OCI-LY7 (cell line): ENCODE results near the gene UMAD1. TPM values are rescaled to one million over a fixed set of nuclear protein-coding genes. Genes with fewer than 3 reads are reported as not detected.

Experiments used
- BruUV-seq: library from RNA; stranded (reverse); fragments of 400-500 nt; replicated peaks from 2 replicates; lab custom pipeline; 2021; lab: Mats Ljungman, UMichigan
- CTCF ChIA-PET: fragments of 300-600 bp; sonication (Branson Sonifier 250); formaldehyde crosslinking; loops from one replicate; lab custom pipeline; 2022; ENCODE audit warnings: antibody characterized with exemption; ENCODE audit not compliant: unreplicated experiment; lab: Charles Lee
- POLR2A ChIA-PET: fragments of 300-600 bp; sonication (Branson Sonifier 250); formaldehyde crosslinking; loops from one replicate; lab custom pipeline; 2022; ENCODE audit warnings: antibody characterized with exemption; lab: Charles Lee
- DNase-seq: peaks from one replicate; pipeline ENCODE4 v3.0.0-alpha.2; 2015; ENCODE audit warnings: low spot score
- H2AFZ ChIP-seq: fragments of 200-600 bp; sonication (generic), shearing (Covaris generic); 2 replicates; pipeline ENCODE4 v1.6.1; 2014; ENCODE audit warnings: mild to moderate bottlenecking, antibody characterized with exemption, low read length, moderate library complexity
- H3K27ac ChIP-seq: fragments of 200-600 bp; sonication (generic); 2 replicates; pipeline ENCODE4 v1.5.1; 2014; ENCODE audit warnings: mixed run types, low read depth, mild to moderate bottlenecking, moderate library complexity, low read length, inconsistent platforms; ENCODE audit not compliant: poor library complexity, severe bottlenecking
- H3K36me3 ChIP-seq: fragments of 200-600 bp; sonication (generic); 2 replicates; pipeline ENCODE4 v1.6.1; 2014; ENCODE audit warnings: mild to moderate bottlenecking, antibody characterized with exemption, low read length, moderate library complexity, mixed read lengths; ENCODE audit not compliant: insufficient read depth
- H3K4me1 ChIP-seq: fragments of 200-600 bp; sonication (generic); 2 replicates; pipeline ENCODE4 v1.5.1; 2014; ENCODE audit warnings: mild to moderate bottlenecking, low read length; ENCODE audit not compliant: insufficient read depth, poor library complexity, severe bottlenecking
- H3K4me2 ChIP-seq: fragments of 200-600 bp; sonication (generic); 2 replicates; pipeline ENCODE4 v1.6.1; 2014; ENCODE audit warnings: mild to moderate bottlenecking, low read length
- H3K4me3 ChIP-seq: fragments of 200-600 bp; sonication (generic); 2 replicates; pipeline ENCODE4 v1.5.1; 2014; ENCODE audit warnings: mild to moderate bottlenecking, low read depth, low read length; ENCODE audit not compliant: poor library complexity, severe bottlenecking
- H3K79me2 ChIP-seq: fragments of 200-600 bp; sonication (generic); 2 replicates; pipeline ENCODE4 v1.6.1; 2016; ENCODE audit warnings: low read depth, mild to moderate bottlenecking, low read length, moderate library complexity, mixed read lengths; ENCODE audit not compliant: insufficient read depth
- H3K9me2 ChIP-seq: fragments of 200-600 bp; sonication (generic); 2 replicates; pipeline ENCODE4 v1.6.1; 2016; ENCODE audit warnings: mild to moderate bottlenecking, low read length, mixed read lengths; ENCODE audit not compliant: insufficient read depth
- H3K9me3 ChIP-seq: fragments of 200-600 bp; sonication (generic); 2 replicates; pipeline ENCODE4 v1.6.1; 2014; ENCODE audit warnings: mild to moderate bottlenecking, mixed run types, low read length, mixed read lengths
- H4K20me1 ChIP-seq: fragments of 200-600 bp; sonication (generic); 2 replicates; pipeline ENCODE4 v1.6.1; 2014; ENCODE audit warnings: mild to moderate bottlenecking, antibody characterized with exemption, low read length, moderate library complexity, mixed read lengths; ENCODE audit not compliant: insufficient read depth
- CTCF ChIP-seq: fragments of 200-600 bp; sonication (generic); conservative IDR thresholded peaks from 2 replicates; pipeline ENCODE4 v1.5.1; 2014; ENCODE audit warnings: mild to moderate bottlenecking, antibody characterized with exemption, low read length, moderate library complexity, mixed read lengths
- EZH2phosphoT487 ChIP-seq: fragments of 200-600 bp; sonication (generic); IDR thresholded peaks from 2 replicates; pipeline ENCODE4 v1.6.1; 2018; ENCODE audit warnings: low read depth, borderline replicate concordance, mild to moderate bottlenecking, mixed run types, antibody characterized with exemption, low read length, moderate library complexity, mixed read lengths
- intact Hi-C: fragments of 100-400 bp; cut with micrococcal nuclease; formaldehyde crosslinking; loops from one replicate; pipeline ENCODE4 v1.10.0; 2022; ENCODE audit not compliant: unreplicated experiment
- total RNA-seq, 2 experiments: library from RNA; depleted of rRNA in 1 of 2; stranded (reverse); fragments of >200 nt in 1 of 2; shearing (Covaris generic) in 1 of 2; gene quantifications; 2 replicates each; pipeline ENCODE4 v1.2.3, GENCODE V29; 2014 to 2022

UMAD1 gene
- total RNA-seq, 2 experiments from 2014 or later, result 8.7 to 15.2 TPM

- Histone ChIP-seq H3K9me2 (no peaks in the 10 kb centered on the region), H3K79me2 (no peaks in the 10 kb centered on the region), H2AFZ (no peak overlapping the region), H3K27ac (no peak overlapping the region), H3K4me1 (no peaks in the 10 kb centered on the region), H3K9me3 (no peaks in the 10 kb centered on the region), H3K4me2 (no peak overlapping the region), H4K20me1 (no peaks in the 10 kb centered on the region), H3K36me3 (no peaks in the 10 kb centered on the region), H3K4me3 (no peak overlapping the region)
- ChIA-PET POLR2A (interaction anchor here (1.3 kb wide), 1 partner anchor 107 kb away, joined by 3 read pairs; no protein-coding TSS in a partner anchor), CTCF (no interaction called here)
- no TSS peak for BruUV-seq
- no peak for DNase-seq
- intact Hi-C loops, result no loop called here
- no peak for TF ChIP-seq EZH2phosphoT487
- no peak for TF ChIP-seq CTCF
These were observed 189.1 kb downstream of the UMAD1 start for GRCh38 chr7:7829667-7830066.

- BruUV-seq, result no TSS peak
- TF ChIP-seq EZH2phosphoT487, result no peak
- no peak for TF ChIP-seq CTCF
- H3K4me3 ChIP-seq, result no peak overlapping the region
- no peaks in the 10 kb centered on the region for H3K36me3 ChIP-seq
- intact Hi-C loops, result no loop called here
- H3K79me2 ChIP-seq, result no peaks in the 10 kb centered on the region
- no peaks in the 10 kb centered on the region for H3K9me2 ChIP-seq
- no peak for DNase-seq
- H2AFZ ChIP-seq, result no peak overlapping the region
- H3K4me2 ChIP-seq, result no peak overlapping the region
- ChIA-PET CTCF (no interaction called here), POLR2A (no interaction called here)
- no peaks in the 10 kb centered on the region for H3K9me3 ChIP-seq
- H3K4me1 ChIP-seq, result no peaks in the 10 kb centered on the region
- no peaks in the 10 kb centered on the region for H4K20me1 ChIP-seq
- no peak overlapping the region for H3K27ac ChIP-seq
These were observed 189.7 kb downstream of the UMAD1 start for GRCh38 chr7:7830122-7830878.

- H3K36me3 ChIP-seq, result no peaks in the 10 kb centered on the region
- no peaks in the 10 kb centered on the region for H4K20me1 ChIP-seq
- H3K9me2 ChIP-seq, result no peaks in the 10 kb centered on the region
- no peaks in the 10 kb centered on the region for H3K79me2 ChIP-seq
- no peak overlapping the region for H3K4me2 ChIP-seq
- ChIA-PET POLR2A (no interaction called here), CTCF (no interaction called here)
- intact Hi-C loops, result no loop called here
- no peak for DNase-seq
- no peaks in the 10 kb centered on the region for H3K9me3 ChIP-seq
- BruUV-seq, result no TSS peak
- H3K4me3 ChIP-seq, result no peak overlapping the region
- H3K27ac ChIP-seq, result no peak overlapping the region
- no peak overlapping the region for H2AFZ ChIP-seq
- TF ChIP-seq EZH2phosphoT487, result no peak
- TF ChIP-seq CTCF, result no peak
- H3K4me1 ChIP-seq, result no peaks in the 10 kb centered on the region
These were observed 192.0 kb downstream of the UMAD1 start for GRCh38 chr7:7832518-7832917.
